ENCODE results near the gene TXNRD3. TPM values are rescaled to one million over a fixed set of nuclear protein-coding genes. Genes with fewer than 3 reads are reported as not detected.

TXNRD3 gene
- total and polyA plus RNA-seq, 4 donors, result 7.0 to 11.0 (median 7.7) TPM

GRCh38 chr3:126621171-126621570 is 33.8 kb downstream of the TXNRD3 start:
- Histone ChIP-seq H3K27ac (ENCODE audit: low read depth in 1 of 2, low read length in 2 of 2) (no peak overlapping the region), H3K9me3 (ENCODE audit: control insufficient read depth in 4 of 4, low read length in 3 of 4) (no peaks in the 10 kb centered on the region), H3K4me3 (ENCODE audit: low read depth in 1 of 3, low read length in 3 of 3) (no peak overlapping the region), H3K4me1 (ENCODE audit: control insufficient read depth in 4 of 4, insufficient read depth in 4 of 4, low read length in 3 of 4) (no peaks in the 10 kb centered on the region), H3K36me3 (ENCODE audit: control insufficient read depth in 4 of 4, insufficient read depth in 3 of 4, low read depth in 1 of 4, low read length in 3 of 4) (peaks cover 0 to 5% (median 3%) of the 10 kb centered on the region in 4 donors), H3K27me3 (ENCODE audit: control insufficient read depth in 4 of 4, insufficient read depth in 4 of 4, low read length in 3 of 4) (no peaks in the 10 kb centered on the region), H3K9ac (ENCODE audit: low read depth in 1 of 2, low read length in 2 of 2) (no peak overlapping the region)
- DNase-seq (ENCODE audit: low spot score), result no peak
- 97% methylated on average over 1 of the region's 1 CpG for WGBS
- TF ChIP-seq ZBTB33 (IDR thresholded peaks at IDR 0.05) (no peak), EGR1 (IDR thresholded peaks at IDR 0.05; ENCODE audit: low read depth in 2 of 2) (no peak), HNF4G (IDR thresholded peaks at IDR 0.05) (no peak), TAF1 (conservative IDR thresholded peaks at IDR 0.05) (no peak), SP1 (IDR thresholded peaks at IDR 0.05) (no peak), FOXA1 (IDR thresholded peaks at IDR 0.05) (no peak), YY1 (IDR thresholded peaks at IDR 0.05) (no peak), RAD21 (IDR thresholded peaks at IDR 0.05) (no peak), HNF4A (conservative IDR thresholded peaks at IDR 0.05) (no peak), REST (IDR thresholded peaks at IDR 0.05) (no peak), JUND (IDR thresholded peaks at IDR 0.05) (no peak), MAX (IDR thresholded peaks at IDR 0.05) (no peak), GABPA (IDR thresholded peaks at IDR 0.05 in 1 of 2, conservative IDR thresholded peaks at IDR 0.05 in 1 of 2) (no peak), FOXA2 (IDR thresholded peaks at IDR 0.05) (no peak), ATF3 (IDR thresholded peaks at IDR 0.05) (no peak), NR2F2 (IDR thresholded peaks at IDR 0.05) (no peak), RXRA (IDR thresholded peaks at IDR 0.05) (no peak)

- no peak overlapping the region for H3K27ac ChIP-seq (ENCODE audit: low read depth in 1 of 2, low read length in 2 of 2)
- no peaks in the 10 kb centered on the region for H3K4me1 ChIP-seq (ENCODE audit: control insufficient read depth in 4 of 4, insufficient read depth in 4 of 4, low read length in 3 of 4)
- H3K9ac ChIP-seq (ENCODE audit: low read depth in 1 of 2, low read length in 2 of 2), result no peak overlapping the region
- H3K4me3 ChIP-seq (ENCODE audit: low read depth in 1 of 3, low read length in 3 of 3), result no peak overlapping the region
- WGBS, result 95% methylated on average over 7 of the region's 7 CpGs
- DNase-seq (ENCODE audit: low spot score), result no peak
- peaks cover 0 to 8% (median 4%) of the 10 kb centered on the region in 4 donors for H3K36me3 ChIP-seq (ENCODE audit: control insufficient read depth in 4 of 4, insufficient read depth in 3 of 4, low read depth in 1 of 4, low read length in 3 of 4)
- H3K27me3 ChIP-seq (ENCODE audit: control insufficient read depth in 4 of 4, insufficient read depth in 4 of 4, low read length in 3 of 4), result no peaks in the 10 kb centered on the region
- H3K9me3 ChIP-seq (ENCODE audit: control insufficient read depth in 4 of 4, low read length in 3 of 4), result no peaks in the 10 kb centered on the region
- TF ChIP-seq EGR1 (IDR thresholded peaks at IDR 0.05; ENCODE audit: low read depth in 2 of 2) (no peak), NR2F2 (IDR thresholded peaks at IDR 0.05) (no peak), REST (IDR thresholded peaks at IDR 0.05) (no peak), ZBTB33 (IDR thresholded peaks at IDR 0.05) (no peak), TAF1 (conservative IDR thresholded peaks at IDR 0.05) (no peak), SP1 (IDR thresholded peaks at IDR 0.05) (no peak), HNF4G (IDR thresholded peaks at IDR 0.05) (no peak), ATF3 (IDR thresholded peaks at IDR 0.05) (no peak), CTCF (IDR thresholded peaks at IDR 0.05; ENCODE audit: low read depth, low read length, missing input control) (no peak), FOXA2 (IDR thresholded peaks at IDR 0.05) (no peak), FOXA1 (IDR thresholded peaks at IDR 0.05) (no peak), YY1 (IDR thresholded peaks at IDR 0.05) (no peak), JUND (IDR thresholded peaks at IDR 0.05) (no peak)
These were observed 34.2 kb downstream of the TXNRD3 start for GRCh38 chr3:126620738-126621137.

Data from liver (tissue), 9 donors.